Measurements from ENCODE around the gene MVB12B.

MVB12B gene

GRCh38 chr9:126459965-126460843 lies 133.6 kb downstream of the MVB12B start:
- TF ChIP-seq YY1 (IDR thresholded peaks at IDR 0.05; ENCODE audit: low read depth) (no peak), TEAD4 (IDR thresholded peaks at IDR 0.05) (no peak), EP300 (IDR thresholded peaks at IDR 0.05; ENCODE audit: borderline replicate concordance) (no peak), EGR1 (IDR thresholded peaks at IDR 0.05) (no peak), CREB1 (IDR thresholded peaks at IDR 0.05; ENCODE audit: low read depth) (no peak), CEBPB (IDR thresholded peaks at IDR 0.05) (no peak)

- TF ChIP-seq TAF1 (IDR thresholded peaks at IDR 0.05; ENCODE audit: low read depth) (no peak), RAD21 (IDR thresholded peaks at IDR 0.05; ENCODE audit: low read depth) (no peak), EGR1 (IDR thresholded peaks at IDR 0.05) (no peak), YY1 (IDR thresholded peaks at IDR 0.05; ENCODE audit: low read depth) (no peak), CEBPB (IDR thresholded peaks at IDR 0.05) (no peak), CREB1 (IDR thresholded peaks at IDR 0.05; ENCODE audit: low read depth) (no peak), MAX (IDR thresholded peaks at IDR 0.05) (no peak), FOXM1 (IDR thresholded peaks at IDR 0.05; ENCODE audit: borderline replicate concordance, low read depth) (no peak), ZBTB7A (IDR thresholded peaks at IDR 0.05; ENCODE audit: low read depth) (no peak), TCF12 (IDR thresholded peaks at IDR 0.05; ENCODE audit: low read depth) (no peak), USF1 (IDR thresholded peaks at IDR 0.05) (no peak), EP300 (IDR thresholded peaks at IDR 0.05; ENCODE audit: borderline replicate concordance) (no peak), REST (IDR thresholded peaks at IDR 0.05; ENCODE audit: low read depth) (no peak), NFIC (IDR thresholded peaks at IDR 0.05) (no peak), TEAD4 (IDR thresholded peaks at IDR 0.05) (no peak)
Measured at GRCh38 chr9:126461029-126461428, 134.4 kb downstream of the MVB12B start.

- no peak for TF ChIP-seq USF1 (IDR thresholded peaks at IDR 0.05)
- TF ChIP-seq TCF12 (IDR thresholded peaks at IDR 0.05; ENCODE audit: low read depth) = no peak
- TF ChIP-seq EP300 (IDR thresholded peaks at IDR 0.05; ENCODE audit: borderline replicate concordance) = no peak
- no peak for TF ChIP-seq FOXM1 (IDR thresholded peaks at IDR 0.05; ENCODE audit: borderline replicate concordance, low read depth)
- no peak for TF ChIP-seq TEAD4 (IDR thresholded peaks at IDR 0.05)
- TF ChIP-seq RAD21 (IDR thresholded peaks at IDR 0.05; ENCODE audit: low read depth) = no peak
- no peak for TF ChIP-seq NFIC (IDR thresholded peaks at IDR 0.05)
- TF ChIP-seq ZBTB7A (IDR thresholded peaks at IDR 0.05; ENCODE audit: low read depth) = no peak
Measured at GRCh38 chr9:126461608-126462007, 135.0 kb downstream of the MVB12B start.

- TF ChIP-seq TAF1 (IDR thresholded peaks at IDR 0.05; ENCODE audit: low read depth) (no peak), USF1 (IDR thresholded peaks at IDR 0.05) (no peak), TCF12 (IDR thresholded peaks at IDR 0.05; ENCODE audit: low read depth) (no peak), CEBPB (IDR thresholded peaks at IDR 0.05) (no peak), MAX (IDR thresholded peaks at IDR 0.05) (no peak), EP300 (IDR thresholded peaks at IDR 0.05; ENCODE audit: borderline replicate concordance) (no peak), ZBTB7A (IDR thresholded peaks at IDR 0.05; ENCODE audit: low read depth) (no peak), RAD21 (IDR thresholded peaks at IDR 0.05; ENCODE audit: low read depth) (no peak), REST (IDR thresholded peaks at IDR 0.05; ENCODE audit: low read depth) (no peak), CREB1 (IDR thresholded peaks at IDR 0.05; ENCODE audit: low read depth) (no peak), EGR1 (IDR thresholded peaks at IDR 0.05) (no peak), FOXM1 (IDR thresholded peaks at IDR 0.05; ENCODE audit: borderline replicate concordance, low read depth) (no peak), TEAD4 (IDR thresholded peaks at IDR 0.05) (no peak)
Measured at GRCh38 chr9:126462617-126463016, 136.0 kb downstream of the MVB12B start.

GRCh38 chr9:126463426-126463825 lies 136.8 kb downstream of the MVB12B start:
- TF ChIP-seq TEAD4 (IDR thresholded peaks at IDR 0.05) (no peak), ZBTB7A (IDR thresholded peaks at IDR 0.05; ENCODE audit: low read depth) (no peak), NFIC (IDR thresholded peaks at IDR 0.05) (no peak), TCF12 (IDR thresholded peaks at IDR 0.05; ENCODE audit: low read depth) (no peak), FOXM1 (IDR thresholded peaks at IDR 0.05; ENCODE audit: borderline replicate concordance, low read depth) (no peak), USF1 (IDR thresholded peaks at IDR 0.05) (no peak), EGR1 (IDR thresholded peaks at IDR 0.05) (no peak), EP300 (IDR thresholded peaks at IDR 0.05; ENCODE audit: borderline replicate concordance) (no peak), CEBPB (IDR thresholded peaks at IDR 0.05) (no peak)

Data from Ishikawa (cell line).